GM10847 (cell line): ENCODE data around the gene PIK3R5.

Source experiments
- POLR2A ChIP-seq: IDR thresholded peaks from 2 replicates; pipeline ENCODE4 v1.6.1; 2011; ENCODE audit not compliant: insufficient read length; ENCODE audit errors: extremely low read depth

PIK3R5 gene

DNA sequence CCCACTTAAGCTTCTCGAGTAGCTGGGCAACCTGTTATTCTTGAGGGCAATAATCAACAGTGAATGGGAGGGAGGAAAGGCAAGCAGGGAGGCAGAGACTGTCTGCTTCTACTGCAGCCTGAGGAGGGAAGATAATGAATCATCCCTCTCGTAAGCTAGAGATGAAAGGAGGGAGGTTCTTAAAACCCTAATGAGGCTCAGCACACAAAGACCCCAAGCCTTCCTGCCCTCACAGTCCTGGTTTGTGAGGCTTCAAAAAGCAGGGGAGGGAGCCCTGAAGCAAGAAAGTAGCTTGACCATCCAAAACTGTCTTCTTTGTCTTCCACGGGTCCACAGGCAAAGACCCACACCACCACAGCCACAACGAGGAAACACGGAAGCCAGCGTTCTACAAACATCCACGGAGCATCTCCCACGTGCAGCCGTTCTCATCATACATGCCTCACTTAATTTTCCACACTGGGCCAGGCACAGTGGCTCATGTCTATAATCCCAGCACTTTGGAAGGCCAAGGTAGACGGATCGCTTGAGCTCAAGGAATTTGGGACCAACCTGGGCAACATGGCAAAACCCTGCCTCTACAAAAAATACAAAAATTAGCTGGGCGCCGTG, 1.8 kb downstream of the PIK3R5 start:
- no peak for TF ChIP-seq POLR2A

DNA sequence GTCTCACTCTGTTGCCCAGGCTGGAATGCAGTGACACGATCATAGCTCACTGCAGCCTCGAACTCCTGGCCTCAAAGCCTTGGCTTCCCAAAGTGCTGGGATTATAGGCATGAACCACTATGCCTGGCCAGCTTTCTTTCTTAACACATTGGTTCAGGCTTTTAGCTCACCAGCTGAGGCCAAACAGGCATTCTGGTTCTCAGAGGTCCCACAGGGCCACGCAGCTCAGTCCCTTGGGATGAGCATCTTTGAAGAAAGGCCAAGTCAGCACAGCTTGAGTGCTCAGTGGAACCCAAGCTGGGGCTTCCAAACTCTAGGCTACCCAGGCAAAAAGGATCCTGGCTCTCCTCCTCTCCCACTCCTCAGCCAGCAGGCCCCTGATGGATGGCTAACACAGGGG, 2.5 kb downstream of the PIK3R5 start:
- TF ChIP-seq POLR2A, result no peak

DNA sequence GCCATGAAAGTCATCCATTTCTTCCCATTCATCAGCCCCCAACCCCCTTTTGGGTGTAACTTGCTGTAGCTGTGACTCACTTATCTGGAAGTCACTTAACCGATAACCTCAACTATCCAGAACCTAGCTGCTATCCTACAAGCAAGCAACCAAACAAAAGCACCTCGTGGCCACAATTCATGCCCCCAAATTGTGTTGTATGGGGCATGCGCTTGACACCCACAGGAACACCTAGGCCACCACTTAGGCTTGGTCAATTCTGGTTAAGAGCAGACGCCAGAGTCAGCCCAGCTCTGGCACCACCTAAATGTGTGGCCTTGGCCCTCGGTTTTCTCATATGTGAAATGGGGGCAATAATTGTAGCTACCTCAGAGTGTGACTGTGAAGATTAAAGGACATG, 3.7 kb downstream of the PIK3R5 start:
- TF ChIP-seq POLR2A, result no peak

DNA sequence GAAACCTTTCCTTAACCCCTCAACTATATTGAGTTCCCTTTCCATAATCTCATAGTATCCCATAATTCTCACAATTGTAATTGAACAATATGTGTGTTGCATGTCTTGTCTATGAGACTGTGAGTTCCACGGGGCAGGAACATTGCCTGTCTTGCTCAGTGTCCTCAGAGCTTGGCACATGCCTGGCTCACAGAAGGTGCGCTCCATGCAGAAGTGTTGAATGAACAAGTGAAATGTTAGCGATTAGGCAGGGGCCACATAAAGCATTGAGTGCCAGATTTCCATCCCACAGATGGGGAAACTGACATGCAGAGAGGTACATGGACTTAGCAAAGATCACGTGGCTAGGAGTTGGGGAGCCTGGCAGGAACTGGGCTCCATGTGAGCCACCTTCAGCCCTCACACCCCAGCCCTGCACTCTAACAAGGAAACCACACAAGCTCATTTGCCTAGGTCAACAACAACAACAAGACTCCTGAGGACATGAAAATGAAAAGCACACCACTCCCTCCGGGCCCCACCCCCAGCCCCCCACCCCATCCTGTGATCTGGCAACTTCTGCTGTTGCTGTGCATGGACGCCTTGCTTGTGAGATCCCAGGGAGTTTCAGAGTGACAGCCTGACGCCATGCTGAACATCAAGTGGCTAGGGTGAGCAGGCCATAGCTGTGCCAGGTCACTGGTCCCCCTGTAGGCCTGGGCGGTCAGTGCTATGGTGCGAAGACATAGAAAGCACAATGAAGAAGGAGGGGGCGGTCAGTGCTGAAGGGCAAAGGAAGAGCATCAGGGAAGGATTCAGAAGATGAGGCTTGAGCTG, 5.0 kb downstream of the PIK3R5 start:
- no peak for TF ChIP-seq POLR2A

DNA sequence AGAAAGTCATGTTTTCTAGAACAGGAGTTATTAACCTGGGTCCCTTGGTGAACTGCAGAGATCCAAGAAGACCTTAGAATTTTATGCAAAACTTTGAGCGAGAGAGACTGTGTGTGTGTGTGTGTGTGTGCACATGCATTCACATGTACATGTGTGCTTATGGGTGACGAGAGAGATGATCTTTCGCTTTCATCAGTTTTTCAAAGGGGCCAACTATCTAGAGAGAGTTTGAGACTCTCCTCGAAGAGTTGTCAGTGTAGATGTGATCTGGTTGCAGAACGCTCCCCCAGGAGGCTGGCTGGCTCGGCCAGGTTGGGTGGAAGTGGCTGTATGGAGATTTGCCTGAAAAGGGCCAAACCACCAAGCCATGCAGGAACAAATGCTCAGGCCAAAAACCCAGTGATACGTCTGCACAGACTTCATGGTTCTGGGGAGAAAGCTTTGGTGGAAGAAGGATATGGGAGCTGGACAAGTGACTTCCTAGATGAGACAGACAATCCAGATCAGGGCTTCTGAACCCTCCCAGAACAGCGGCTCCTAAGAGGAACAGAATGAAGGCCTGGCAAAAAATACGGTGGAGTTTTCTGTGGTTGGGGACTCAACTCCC, 6.1 kb downstream of the PIK3R5 start:
- no peak for TF ChIP-seq POLR2A

DNA sequence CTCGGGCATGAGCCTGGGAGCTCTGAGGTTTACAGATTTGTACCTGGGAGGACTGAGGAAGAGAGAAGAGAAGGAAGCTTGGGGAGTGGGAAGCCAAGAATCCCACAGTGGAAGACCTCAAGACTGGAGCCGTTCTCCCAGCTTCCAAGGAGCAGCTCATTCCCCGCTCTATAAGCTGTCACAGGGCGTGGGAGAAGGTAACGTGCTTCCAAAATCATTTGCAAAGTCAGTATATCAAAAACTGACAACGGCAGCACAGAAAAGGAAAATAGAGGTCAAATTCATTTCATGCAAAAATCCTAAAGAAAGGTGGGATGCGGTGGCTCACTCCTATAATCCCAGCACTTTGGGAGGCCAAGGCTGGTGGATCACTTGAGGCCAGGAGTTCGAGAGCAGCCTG, 7.8 kb downstream of the PIK3R5 start:
- no peak for TF ChIP-seq POLR2A

DNA sequence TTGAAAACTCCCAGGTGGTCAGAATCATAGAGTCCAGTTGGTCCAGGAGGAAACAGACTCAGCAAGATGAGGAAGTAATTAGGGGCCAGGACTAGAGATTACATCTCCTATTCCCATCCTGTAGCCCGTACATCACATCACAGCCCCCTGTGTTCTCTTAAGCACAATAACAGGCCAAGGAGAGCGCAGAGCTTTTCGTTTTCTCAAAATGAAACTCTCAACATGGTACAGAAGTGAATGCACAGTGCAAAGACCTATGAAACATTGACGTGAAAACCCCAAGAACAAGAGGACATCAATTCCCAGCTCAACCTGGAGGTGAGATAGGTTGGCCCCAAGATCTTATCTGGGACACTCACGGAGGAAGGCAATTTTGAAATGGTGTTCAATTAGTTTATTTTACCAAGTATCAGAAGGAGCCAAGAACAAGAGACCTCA, 9.0 kb downstream of the PIK3R5 start:
- no peak for TF ChIP-seq POLR2A

DNA sequence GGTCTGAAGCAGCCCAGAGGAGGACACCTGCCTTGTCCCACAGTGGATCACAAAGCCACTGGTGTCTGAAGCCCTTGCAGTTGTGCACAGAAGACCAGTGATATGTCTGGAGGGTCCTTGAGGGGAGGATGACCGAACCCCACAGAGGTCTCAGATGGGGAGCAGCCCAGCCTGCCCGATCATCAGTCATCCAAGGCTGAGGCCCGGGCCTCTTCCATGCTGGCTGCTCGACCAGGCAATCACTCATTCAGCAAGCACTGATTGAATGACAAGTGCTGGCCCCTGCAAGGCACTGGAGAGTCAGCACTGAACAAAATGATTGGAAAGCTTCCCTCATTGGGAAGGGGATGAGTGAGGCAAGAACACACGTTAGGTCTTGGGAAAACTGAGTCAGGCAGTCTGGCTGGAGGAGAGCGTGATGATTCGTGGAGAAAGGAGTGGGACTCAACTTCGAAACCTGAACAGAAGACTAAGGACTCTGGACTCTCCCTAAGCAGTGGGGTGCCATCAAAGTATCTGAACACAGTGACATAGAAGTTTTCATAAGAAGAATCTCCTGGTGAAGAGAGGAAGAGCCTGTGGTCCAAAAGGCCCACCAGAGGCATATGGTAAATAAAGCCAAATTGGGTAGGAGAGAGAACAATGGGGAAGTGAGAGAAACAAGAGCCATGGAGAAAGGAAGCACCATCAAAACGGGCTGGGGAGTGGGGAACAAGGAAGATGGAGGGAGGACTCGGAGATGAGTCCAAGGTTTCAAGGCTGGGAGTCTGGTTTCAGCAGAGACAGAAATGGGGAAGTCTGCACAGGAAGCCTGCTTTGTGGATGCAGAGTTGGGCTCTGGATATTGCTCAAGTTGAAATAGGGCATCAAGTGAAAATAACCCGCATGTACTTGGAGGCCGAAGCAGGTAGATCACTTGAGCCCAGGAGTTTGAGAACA, 10.2 kb downstream of the PIK3R5 start:
- TF ChIP-seq POLR2A, result no peak

DNA sequence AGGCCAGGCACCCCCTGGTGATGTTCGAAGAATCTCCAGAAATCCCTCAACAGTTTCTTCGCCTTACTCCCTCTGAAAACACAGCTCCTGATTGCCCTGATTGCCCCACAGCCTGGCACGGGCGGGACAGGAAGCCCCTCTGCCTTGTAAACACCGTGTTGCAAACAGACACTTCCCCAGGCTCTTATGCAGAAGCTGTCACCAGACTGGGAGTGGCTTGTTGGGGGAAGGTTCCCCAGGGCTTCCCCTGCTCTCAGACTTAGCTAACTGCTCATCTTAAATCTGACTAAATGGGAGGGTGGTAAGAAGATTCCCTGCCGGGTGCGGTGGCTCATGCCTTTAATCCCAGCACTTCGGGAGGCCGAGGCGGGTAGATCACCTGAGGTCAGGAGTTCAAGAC, 11.2 kb downstream of the PIK3R5 start:
- TF ChIP-seq POLR2A, result no peak

DNA sequence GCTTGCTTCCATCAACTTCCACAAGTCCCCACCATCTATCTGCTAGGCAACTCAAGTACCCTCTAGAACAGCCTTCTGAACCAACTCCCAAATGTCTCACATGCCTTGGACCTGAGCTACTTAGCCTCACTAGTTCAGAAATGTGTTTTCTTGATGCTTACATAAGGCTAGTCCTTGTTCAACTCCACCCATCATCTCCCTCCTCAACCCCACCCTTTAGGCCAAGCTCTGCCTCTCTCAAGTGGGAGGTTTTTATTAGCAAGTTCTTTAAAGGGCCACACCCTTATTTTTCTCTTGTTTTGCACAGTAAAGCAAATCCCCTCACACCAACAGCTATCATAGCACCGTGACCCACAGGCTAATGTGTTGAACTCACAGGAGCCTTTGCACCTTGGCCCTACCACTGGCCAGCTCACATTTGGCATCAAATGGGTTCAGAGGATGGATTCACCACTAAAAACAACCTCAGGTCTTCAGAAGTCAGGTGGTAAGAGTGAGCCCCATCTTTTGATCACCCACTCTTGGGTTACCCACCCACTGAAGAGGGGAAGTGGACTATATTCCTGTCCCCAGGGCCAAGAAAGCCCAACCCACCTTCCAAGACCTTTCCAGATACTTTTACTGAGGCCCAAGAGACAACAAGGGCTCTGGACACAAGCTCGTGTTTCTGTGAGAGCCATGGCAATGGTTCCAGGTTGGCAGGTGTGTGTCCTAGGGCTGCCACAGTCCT, 12.2 kb downstream of the PIK3R5 start:
- no peak for TF ChIP-seq POLR2A

DNA sequence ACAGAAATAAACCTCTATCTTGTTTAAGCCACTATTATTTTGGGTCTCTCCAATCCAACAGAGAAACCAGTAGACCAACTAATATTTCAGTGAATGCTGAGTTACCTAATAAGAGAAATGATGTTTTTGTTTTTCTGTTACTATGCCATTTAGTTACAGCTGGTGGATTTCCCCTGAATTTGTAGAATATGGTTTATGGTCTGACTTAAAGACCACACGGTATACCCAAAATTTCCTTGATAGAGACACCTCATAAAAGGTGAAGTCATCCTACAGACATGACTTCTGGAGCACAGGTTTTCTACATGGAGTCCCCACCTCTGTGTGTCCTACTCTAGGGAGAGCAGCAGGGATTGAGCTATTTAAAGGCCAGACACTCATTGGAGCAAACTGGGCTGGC, 13.3 kb downstream of the PIK3R5 start:
- TF ChIP-seq POLR2A, result no peak

DNA sequence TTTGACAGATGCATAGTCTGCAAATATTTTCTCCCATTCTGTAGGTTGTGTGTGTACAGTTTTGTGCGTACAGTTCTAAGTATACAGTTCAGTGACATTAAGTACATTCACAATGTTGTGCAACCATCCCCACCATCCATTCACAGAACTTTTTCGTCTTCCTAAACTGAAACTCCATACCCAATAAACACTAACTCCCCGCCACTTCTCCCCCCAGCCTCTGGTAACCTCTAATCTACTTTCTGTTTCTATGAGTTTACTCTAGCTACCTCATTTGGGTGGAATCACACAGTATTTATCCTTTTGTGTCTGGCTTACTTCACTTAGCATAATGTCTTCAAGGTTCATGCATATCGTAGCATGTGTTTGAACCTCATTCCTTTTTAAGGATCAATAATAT, 14.3 kb downstream of the PIK3R5 start:
- no peak for TF ChIP-seq POLR2A

DNA sequence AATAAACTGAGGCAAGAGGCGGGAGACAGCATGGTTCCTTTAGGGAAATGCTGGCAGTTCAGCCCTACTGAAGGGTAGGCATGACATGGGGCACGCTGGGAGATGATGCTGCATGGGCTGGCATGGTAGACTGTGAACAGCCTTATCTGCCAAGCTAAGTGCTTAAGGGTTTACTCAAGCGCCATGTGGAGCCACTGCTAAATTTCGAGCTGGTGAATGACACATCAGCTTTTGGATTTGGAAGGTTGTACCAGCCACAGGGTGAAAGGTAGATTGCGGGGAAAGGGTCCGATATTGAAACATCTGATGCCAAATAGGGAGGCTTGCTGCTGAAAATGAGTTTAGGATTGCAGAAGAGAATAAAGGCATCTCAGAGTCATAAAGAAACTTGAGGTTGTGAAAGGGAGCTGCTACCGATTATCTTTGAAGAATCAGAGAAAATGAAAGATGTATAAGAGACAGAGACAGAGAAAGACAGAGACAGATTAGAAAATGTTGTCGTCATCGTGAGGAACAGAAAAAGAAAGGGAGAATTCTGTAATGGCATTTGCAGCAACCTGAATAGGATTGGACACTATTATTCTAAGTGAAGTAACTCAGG, 16.3 kb downstream of the PIK3R5 start:
- no peak for TF ChIP-seq POLR2A

DNA sequence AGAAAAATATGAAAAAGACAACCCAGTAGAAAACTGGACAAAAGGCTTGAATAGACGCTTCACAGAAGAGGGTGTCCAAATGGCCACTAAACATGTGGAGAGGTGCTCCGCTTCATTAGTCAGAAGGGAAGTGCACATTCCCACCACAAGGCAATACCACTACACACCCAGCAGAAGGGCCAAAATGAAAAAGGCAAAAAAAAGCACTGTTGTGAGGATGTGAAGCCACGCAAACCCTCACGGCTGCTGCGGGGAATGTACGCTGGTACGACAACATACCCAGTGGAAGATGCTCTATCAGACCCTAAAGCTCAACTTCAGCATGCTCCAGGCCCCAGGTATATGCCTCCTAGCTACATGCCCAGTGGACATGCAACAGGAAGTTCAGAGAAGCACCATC, 17.0 kb downstream of the PIK3R5 start:
- TF ChIP-seq POLR2A, result no peak

DNA sequence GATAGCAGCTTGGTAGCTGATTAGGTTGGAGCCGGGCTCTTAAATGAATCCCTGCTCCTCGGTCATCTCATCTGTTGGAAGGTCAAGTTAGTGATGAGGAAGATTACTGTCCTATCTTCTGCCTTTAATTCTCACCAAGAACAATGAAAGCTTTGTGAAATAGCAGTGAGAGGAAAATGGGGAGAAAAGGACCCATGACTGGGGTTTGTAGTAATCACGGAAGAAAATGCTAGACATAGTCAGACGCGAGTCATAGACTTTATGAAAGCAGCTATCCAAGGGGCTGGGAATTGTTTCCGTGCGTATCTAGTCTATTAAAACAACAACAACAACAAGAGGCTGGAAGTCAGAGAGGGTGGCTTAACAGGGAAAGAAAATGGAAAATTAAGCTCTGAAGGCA, 18.3 kb downstream of the PIK3R5 start:
- TF ChIP-seq POLR2A, result no peak

DNA sequence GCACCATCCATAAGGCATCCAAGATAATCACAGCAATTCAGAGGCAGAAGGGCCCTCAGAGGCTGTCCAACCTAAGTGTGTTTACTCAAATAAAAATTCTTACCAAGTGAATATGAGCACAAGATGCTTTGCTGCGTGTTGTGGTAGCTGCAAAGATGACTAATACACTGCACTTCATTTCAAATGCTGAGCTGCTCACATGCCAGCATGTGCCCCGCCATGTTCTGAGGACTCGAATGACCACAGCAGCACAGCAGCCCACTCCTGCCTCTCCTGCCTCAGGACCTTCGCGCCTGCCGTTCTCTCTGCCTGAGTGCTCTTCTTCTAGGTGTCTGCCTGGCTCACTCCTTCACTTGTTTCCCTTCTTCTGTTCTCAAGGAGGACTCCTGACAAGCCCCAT, 19.0 kb downstream of the PIK3R5 start:
- no peak for TF ChIP-seq POLR2A
